ENCODE results near the gene CD3E. TPM values are rescaled to one million over a fixed set of nuclear protein-coding genes. Genes with fewer than 3 reads are reported as not detected.

CD3E gene
- total RNA-seq, 1 experiment from 2014 or later, result 0.51 TPM

- intact Hi-C loops (cut with micrococcal nuclease; ENCODE audit: unreplicated experiment), result no loop called here
- in situ Hi-C loops (cut with HindIII; ENCODE audit: low pct_unique_long_range_greater_than_20kb, low sequenced_read_pairs), result no loop called here
- Histone ChIP-seq H3K36me3 (ENCODE audit: control insufficient read depth, insufficient read depth, low read length) (no peaks in the 10 kb centered on the region; the same call in 1 of the 2 replicates), H3K4me1 (ENCODE audit: control insufficient read depth, insufficient read depth, low read length) (0 out of 2 replicates have a peak, but pooled peaks cover 4% of the 10 kb centered on the region), H3K27me3 (ENCODE audit: control insufficient read depth, insufficient read depth, low read length) (peaks cover 39% of the 10 kb centered on the region), H3K9me3 (ENCODE audit: control insufficient read depth, insufficient read depth, low read depth, low read length) (no peaks in the 10 kb centered on the region; the same call in 1 of the 2 replicates), H3K27ac (ENCODE audit: low read length) (no peak overlapping the region), H3K4me3 (ENCODE audit: low read depth in 2 of 2, low read length in 2 of 2) (no peak overlapping the region)
- POLR2A ChIA-PET, result no interaction called here
- CTCF ChIA-PET, result interaction anchor here (0.6 kb wide), 1 partner anchor 18 kb away, joined by 3 read pairs; no protein-coding TSS in a partner anchor
- no TSS peak for BruUV-seq (replicated peaks)
- no peak for TF ChIP-seq SIN3A (IDR thresholded peaks at IDR 0.05; ENCODE audit: borderline replicate concordance, insufficient read depth, low read depth, low read length)
- TF ChIP-seq, protein P1, sequence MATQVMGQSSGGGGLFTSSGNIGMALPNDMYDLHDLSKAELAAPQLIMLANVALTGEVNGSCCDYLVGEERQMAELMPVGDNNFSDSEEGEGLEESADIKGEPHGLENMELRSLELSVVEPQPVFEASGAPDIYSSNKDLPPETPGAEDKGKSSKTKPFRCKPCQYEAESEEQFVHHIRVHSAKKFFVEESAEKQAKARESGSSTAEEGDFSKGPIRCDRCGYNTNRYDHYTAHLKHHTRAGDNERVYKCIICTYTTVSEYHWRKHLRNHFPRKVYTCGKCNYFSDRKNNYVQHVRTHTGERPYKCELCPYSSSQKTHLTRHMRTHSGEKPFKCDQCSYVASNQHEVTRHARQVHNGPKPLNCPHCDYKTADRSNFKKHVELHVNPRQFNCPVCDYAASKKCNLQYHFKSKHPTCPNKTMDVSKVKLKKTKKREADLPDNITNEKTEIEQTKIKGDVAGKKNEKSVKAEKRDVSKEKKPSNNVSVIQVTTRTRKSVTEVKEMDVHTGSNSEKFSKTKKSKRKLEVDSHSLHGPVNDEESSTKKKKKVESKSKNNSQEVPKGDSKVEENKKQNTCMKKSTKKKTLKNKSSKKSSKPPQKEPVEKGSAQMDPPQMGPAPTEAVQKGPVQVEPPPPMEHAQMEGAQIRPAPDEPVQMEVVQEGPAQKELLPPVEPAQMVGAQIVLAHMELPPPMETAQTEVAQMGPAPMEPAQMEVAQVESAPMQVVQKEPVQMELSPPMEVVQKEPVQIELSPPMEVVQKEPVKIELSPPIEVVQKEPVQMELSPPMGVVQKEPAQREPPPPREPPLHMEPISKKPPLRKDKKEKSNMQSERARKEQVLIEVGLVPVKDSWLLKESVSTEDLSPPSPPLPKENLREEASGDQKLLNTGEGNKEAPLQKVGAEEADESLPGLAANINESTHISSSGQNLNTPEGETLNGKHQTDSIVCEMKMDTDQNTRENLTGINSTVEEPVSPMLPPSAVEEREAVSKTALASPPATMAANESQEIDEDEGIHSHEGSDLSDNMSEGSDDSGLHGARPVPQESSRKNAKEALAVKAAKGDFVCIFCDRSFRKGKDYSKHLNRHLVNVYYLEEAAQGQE (IDR thresholded peaks at IDR 0.05; ENCODE audit: insufficient read depth in 1 of 2, low read depth in 2 of 2, low read length in 1 of 2), result no peak
- TF ChIP-seq, protein P2, sequence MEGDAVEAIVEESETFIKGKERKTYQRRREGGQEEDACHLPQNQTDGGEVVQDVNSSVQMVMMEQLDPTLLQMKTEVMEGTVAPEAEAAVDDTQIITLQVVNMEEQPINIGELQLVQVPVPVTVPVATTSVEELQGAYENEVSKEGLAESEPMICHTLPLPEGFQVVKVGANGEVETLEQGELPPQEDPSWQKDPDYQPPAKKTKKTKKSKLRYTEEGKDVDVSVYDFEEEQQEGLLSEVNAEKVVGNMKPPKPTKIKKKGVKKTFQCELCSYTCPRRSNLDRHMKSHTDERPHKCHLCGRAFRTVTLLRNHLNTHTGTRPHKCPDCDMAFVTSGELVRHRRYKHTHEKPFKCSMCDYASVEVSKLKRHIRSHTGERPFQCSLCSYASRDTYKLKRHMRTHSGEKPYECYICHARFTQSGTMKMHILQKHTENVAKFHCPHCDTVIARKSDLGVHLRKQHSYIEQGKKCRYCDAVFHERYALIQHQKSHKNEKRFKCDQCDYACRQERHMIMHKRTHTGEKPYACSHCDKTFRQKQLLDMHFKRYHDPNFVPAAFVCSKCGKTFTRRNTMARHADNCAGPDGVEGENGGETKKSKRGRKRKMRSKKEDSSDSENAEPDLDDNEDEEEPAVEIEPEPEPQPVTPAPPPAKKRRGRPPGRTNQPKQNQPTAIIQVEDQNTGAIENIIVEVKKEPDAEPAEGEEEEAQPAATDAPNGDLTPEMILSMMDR (IDR thresholded peaks at IDR 0.05), result no peak
- TF ChIP-seq TCF7L2 (IDR thresholded peaks at IDR 0.05; ENCODE audit: low read depth, low read length), result no peak
- no peak for TF ChIP-seq POLR2AphosphoS5 (IDR thresholded peaks at IDR 0.05; ENCODE audit: low read depth, low read length)
- DNase-seq (ENCODE audit: low read depth, low spot score) (no peak), ATAC-seq (no peak)
These were observed 45.4 kb upstream of the CD3E start for GRCh38 chr11:118259138-118259537.

GRCh38 chr11:118260353-118260752 is 44.2 kb upstream of the CD3E start:
- ATAC-seq (no peak), DNase-seq (ENCODE audit: low read depth, low spot score) (no peak)
- intact Hi-C loops (cut with micrococcal nuclease; ENCODE audit: unreplicated experiment) (no loop called here), in situ Hi-C loops (cut with HindIII; ENCODE audit: low pct_unique_long_range_greater_than_20kb, low sequenced_read_pairs) (no loop called here)
- TF ChIP-seq, protein P1 (IDR thresholded peaks at IDR 0.05; ENCODE audit: insufficient read depth in 1 of 2, low read depth in 2 of 2, low read length in 1 of 2), result no peak
- no peak for TF ChIP-seq POLR2AphosphoS5 (IDR thresholded peaks at IDR 0.05; ENCODE audit: low read depth, low read length)
- TF ChIP-seq SIN3A (IDR thresholded peaks at IDR 0.05; ENCODE audit: borderline replicate concordance, insufficient read depth, low read depth, low read length), result no peak
- TF ChIP-seq, protein P2 (IDR thresholded peaks at IDR 0.05), result no peak
- no peak for TF ChIP-seq TCF7L2 (IDR thresholded peaks at IDR 0.05; ENCODE audit: low read depth, low read length)
- ChIA-PET POLR2A (no interaction called here), CTCF (no interaction called here)
- H3K4me1 ChIP-seq (ENCODE audit: control insufficient read depth, insufficient read depth, low read length), result peaks cover 8% of the 10 kb centered on the region; the same call in 1 of the 2 replicates
- H3K27me3 ChIP-seq (ENCODE audit: control insufficient read depth, insufficient read depth, low read length), result peaks cover 34% of the 10 kb centered on the region
- no peaks in the 10 kb centered on the region; the same call in 1 of the 2 replicates for H3K36me3 ChIP-seq (ENCODE audit: control insufficient read depth, insufficient read depth, low read length)
- no peak overlapping the region for H3K27ac ChIP-seq (ENCODE audit: low read length)
- H3K4me3 ChIP-seq (ENCODE audit: low read depth in 2 of 2, low read length in 2 of 2), result no peak overlapping the region
- no peaks in the 10 kb centered on the region; the same call in 1 of the 2 replicates for H3K9me3 ChIP-seq (ENCODE audit: control insufficient read depth, insufficient read depth, low read depth, low read length)
- no TSS peak for BruUV-seq (replicated peaks)

Data from Panc1 (cell line).